HG03439 (cell line): ENCODE data around the gene RAPGEF2.

Experiments
- ATAC-seq: cut with Tn5 transposase; IDR thresholded peaks from one replicate; pipeline ENCODE4 v1.9.1; 2021; ENCODE audit warnings: mild to moderate bottlenecking, moderate library complexity; ENCODE audit not compliant: unreplicated experiment

Gene RAPGEF2

DNA sequence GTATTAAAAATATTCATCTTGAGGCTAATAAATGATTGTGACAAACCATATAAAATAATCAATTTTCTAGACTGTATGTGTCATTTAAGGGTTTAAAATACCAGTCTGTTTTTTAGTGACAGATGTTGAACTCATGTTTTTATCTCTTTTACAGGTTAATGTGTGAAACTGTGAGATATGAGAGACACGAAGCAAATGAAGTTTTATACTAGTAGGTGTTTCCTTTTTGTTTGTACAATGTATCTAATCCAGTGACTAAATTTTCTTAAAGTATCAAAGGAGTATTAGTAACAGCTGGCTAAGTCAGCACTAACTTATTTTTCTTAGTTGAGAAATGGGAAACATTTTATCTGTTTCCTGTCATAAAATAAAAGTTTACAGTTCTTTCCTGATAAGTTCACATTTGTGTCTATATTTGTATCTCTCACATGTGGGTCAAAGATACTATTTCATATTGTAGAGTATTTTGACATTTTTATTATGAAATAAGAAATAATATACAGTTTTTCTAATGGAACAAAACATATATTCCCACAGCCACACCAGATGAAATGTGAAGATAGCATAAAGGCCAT is 90.3 kb downstream of the RAPGEF2 start:
- ATAC-seq = no peak

DNA sequence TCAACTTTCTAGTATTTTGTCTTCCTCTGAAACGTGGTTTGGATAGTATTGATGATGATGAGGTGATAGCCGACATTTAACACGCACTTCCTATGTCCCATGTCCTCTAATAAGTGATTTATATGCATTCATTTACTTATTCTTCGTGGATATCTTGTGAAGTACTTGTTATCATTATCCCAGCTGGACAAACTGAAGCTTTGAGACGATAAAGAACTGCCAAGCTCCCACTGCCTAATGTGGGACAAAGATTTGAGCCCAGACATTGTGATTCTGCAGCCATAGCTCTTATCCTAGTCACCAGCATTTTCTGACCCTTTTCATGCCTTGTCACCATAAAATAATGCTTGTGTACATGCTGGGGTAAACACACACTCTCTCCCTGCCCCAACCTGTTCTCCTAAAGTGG is 92.5 kb downstream of the RAPGEF2 start:
- no peak for ATAC-seq

DNA sequence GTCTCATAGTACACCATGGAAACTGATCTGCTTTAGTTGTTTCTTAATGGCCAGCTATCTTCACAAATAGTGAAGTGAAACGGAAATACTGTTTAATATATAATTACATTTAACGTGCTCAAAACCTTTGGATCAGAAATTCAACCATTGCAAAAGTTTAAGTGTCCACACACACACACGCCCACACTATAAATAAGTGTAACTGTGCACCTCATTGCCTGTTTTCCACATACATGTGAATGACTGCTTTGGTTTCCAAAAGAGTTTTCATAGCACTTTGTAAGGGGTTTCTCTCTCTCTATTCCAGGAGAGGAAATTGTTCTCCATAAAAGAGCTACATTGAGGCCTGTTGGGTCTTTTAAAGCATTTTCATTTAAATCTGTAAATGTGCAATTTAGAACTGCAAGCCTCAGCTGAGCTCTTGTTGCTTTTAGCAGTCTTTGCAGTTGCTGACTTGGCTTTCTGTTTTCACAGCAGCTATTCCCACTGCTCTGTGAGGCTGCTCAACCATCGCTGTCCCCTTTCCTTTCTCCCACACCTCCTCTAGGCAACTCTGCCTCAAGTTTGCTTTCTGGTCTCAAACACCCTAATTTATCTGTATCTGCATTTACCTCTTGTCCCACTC is 94.5 kb downstream of the RAPGEF2 start:
- ATAC-seq = no peak

DNA sequence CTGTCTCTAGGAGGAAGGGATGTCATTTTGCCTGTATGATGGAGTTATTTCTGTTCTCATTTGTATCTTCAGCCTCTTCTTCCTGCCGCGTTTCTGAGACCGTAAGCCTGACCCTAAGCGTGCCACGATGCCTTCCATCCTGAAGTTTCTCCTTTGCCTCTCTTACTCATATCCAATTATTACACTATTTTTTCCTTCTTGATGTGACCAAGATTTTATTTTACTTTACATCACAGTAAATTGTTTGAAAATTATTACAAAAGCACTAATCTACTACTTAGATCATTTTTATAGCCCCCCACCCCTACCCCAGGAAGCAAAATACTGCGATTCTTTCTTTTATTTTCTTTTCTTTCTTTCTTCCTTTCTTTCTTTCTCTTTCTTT is 95.0 kb downstream of the RAPGEF2 start:
- ATAC-seq = no peak

DNA sequence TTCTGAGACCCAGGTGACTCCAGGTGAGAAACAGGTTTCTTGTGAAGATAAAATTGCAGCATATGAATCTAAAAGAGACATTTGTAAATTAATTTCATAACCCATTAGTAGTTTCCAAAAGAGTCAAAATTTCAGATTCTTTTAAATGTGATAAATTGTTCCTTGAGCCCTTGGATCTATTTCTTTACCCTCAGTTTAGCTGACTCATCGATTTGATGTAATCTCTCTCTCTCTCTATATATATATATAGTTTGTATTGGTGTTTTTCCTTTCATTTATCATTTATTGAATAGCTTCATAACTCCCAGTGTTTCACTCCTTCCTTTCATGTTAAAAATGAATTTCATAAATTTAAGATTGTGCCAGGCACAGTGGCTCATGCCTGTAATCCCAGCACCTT is 96.9 kb downstream of the RAPGEF2 start:
- no peak for ATAC-seq

DNA sequence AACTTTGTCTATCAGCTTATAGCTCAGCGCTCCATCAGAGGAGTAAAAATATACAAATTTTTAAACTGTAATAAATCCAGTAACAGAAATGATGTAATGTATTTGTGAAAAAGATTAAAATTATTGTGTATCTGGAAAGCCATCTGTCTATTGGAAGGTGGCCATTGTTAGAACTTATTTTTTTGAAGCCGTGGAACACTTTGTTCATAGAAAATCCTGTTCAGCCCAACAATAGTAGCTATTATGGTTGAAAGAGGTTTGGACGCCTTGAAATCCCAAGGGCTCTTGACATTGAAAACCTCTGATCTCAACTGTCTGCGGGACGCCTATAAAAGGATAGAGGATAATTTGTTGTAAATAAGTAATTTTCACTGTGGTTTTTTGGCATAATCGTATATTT is 98.3 kb downstream of the RAPGEF2 start:
- ATAC-seq = no peak

DNA sequence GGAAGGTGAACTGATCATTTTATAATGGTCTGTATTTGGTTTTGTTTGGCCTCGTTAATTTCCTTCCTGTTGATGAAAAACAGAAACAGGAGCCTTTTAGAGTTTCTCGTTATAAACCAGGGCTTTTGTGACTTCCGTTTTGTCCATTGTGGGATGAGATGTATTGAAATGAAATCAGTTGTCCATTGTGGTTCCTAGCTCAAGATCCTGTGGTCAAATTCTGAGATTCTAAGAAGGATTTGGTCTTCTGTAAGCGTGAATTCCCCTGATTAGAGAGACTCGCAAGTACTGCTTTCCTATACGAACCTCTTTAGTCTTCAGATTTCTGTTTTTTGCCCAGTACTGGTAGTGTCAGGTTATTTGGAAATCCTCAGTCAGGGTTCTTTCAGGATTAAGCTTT is 101.7 kb downstream of the RAPGEF2 start:
- no peak for ATAC-seq

DNA sequence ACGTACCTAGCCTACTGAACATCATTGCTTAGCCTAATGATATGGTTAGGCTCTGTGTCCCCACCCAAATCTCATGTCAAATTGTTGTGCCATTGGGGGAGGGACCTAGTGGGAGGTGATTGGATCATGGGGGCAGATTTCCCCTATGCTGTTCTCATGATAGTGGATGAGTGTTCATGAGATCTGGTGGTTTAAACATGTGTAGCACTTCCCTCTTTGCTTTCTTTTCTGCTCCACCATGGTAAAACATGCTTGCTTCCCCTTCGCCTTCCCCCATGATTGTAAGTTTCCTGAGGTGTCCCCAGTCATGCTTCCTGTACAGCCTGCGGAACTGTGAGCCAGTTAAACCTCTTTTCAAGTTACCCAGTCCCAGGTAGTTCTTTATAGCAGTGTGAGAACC is 102.6 kb downstream of the RAPGEF2 start:
- ATAC-seq = no peak

DNA sequence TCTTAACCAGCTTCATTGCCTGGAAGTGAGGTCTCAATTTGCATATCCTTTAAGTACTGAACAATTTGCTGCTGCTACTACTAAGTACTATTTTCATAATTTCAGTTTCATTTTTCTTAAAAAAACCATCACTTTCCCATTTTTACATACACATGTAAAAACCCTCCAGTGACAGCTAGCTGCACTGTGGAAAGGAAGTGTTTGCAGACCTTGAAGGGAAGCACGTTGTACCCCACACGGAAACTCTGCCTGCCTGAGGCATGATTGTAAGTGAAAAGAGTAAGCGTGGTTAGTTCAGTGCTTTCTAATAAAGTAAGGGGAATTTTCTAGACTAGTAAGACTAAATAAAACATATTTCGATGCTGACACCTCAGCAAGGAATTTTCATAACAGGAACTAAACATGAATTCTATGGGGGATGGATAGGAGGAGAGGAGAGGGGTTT is 103.6 kb downstream of the RAPGEF2 start:
- ATAC-seq = peak; percentile 88

DNA sequence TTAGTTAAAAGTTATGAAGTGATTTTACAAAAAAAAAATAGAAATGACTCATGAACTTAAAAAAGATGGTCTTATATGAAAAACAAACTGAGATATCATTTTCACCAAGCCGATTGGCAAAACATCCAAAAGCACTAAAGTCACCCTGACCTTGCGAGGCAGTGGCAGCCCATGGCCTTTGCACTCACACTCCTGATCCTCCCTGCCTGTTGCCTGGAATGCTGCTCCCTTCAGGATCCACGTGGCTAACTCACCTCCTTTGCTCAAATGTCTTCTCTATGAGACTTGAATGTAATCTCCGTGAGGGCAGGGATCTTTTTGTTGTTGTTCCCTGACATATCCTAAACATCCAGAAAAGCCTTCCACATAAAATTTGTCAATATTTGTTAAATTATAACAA is 106.4 kb downstream of the RAPGEF2 start:
- ATAC-seq = no peak

DNA sequence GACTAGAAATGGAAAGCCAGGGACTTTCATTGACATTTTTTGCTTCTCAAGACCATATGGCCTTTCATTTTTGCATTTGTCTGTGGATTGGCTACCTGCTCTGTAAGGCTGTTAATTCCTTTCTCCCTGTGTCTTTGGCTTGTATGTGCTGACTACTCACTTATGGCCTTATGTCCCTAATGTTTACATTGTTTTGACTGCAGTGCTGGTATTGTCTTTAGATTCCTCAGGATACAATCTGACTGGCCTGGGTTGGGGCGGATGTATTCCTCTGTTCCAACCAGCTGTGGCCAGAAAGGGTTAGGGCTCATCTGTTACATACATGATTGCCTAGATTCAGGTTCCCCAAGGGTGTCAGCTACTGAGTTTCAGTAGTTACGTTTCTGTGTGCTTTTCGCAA is 108.1 kb downstream of the RAPGEF2 start:
- no peak for ATAC-seq

DNA sequence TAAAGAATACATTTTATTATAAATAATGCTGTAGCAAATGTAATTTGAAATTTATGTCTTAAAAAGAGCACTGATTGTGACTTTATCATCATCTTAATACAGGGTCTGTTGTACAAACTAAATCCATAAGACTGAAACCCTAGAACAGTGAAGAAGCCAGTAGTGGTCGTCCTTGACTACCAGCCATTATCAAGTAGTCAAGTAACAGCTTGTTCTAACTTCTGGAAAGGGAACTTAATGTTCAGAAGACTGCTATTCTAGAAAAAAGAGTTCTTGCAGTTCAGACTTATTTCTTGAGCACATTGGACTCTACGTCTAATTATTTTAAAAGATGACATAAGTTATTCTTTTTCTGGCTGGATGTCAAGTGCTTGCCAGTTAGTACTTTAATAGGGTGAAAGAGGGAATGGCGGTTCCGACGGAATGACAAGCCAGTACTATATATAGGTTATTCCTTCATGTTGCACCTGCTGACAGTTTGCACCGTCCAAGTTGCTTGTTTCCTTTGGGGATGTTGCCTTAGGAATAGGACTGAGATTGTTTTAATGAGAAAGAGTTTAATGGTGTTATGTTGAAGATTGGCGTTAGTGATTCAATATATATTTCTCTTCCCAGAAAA is 109.9 kb downstream of the RAPGEF2 start:
- ATAC-seq = no peak

DNA sequence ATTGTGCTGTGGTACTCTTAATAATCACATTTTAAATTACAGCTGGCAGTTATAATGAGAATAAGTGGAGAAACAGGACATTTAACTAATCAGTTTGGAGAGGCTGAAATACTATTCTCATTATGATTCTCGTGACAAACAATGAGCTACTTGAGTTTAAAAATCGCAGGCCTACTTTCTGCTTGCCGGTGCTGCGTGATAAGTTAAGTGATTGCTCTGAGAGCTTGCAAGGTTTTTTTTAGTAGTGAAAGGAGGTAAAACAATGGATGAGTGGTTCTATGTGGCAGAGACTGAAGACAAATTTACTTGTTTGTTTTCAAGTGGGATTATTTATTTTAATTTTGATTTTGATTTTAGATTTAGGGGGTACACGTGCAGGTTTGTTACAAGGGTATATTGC is 114.0 kb downstream of the RAPGEF2 start:
- ATAC-seq = no peak

DNA sequence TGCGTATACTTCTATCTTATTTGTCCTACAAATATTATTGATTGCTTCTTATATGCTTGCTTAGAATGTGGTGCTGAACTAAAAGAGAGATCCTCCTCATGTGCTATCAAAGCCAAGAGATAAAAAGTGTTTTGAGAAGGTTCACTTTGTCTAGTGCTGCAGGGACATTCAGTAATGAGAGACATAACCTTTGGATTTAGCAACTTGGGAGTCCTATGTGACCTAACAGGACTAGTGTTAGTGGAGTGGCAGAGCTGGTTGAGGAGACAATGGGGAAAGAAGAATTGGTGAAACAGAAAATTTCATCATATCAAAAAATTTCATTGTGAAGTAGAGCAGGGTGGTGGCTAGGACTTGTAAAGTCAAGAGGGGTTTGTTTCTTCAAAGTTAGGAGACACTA is 117.0 kb downstream of the RAPGEF2 start:
- ATAC-seq = no peak

DNA sequence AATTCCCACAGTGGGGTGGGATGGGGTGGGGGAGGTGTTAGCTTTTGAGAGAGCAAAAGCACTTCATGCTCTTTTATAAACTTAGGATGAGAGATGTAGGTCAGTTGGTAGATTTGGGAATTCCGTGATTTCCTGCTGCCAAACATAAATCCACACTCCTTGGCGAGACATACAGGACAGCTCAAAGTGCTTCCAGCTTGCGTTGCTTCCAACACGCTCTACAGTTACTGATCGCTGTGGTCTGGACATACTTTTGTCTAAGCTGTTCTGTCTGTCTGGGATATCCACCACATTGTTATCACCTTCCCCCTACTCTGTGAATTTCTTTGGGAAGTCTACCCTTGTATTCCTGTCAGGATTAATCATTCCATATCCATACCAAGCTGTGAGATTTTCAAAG is 117.5 kb downstream of the RAPGEF2 start:
- ATAC-seq = no peak

DNA sequence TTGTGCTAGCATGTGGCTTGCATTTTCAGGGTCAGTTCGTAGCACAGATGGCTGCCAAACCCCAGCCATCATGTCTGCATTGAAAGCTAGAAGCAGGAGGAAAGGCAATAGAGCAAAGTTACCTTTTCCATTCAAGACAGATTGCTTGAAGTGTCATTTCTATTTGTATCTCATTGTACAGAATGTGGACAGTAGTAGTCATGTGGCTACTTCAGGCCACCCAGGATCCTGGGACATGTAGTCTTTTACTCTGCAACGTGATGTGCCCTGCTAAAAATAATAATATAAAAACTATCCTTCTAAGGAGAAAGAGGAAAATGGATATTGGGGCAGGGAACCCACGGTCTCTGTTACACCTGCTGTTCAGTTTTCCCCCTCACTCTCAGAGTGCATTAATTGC is 118.4 kb downstream of the RAPGEF2 start:
- no peak for ATAC-seq

DNA sequence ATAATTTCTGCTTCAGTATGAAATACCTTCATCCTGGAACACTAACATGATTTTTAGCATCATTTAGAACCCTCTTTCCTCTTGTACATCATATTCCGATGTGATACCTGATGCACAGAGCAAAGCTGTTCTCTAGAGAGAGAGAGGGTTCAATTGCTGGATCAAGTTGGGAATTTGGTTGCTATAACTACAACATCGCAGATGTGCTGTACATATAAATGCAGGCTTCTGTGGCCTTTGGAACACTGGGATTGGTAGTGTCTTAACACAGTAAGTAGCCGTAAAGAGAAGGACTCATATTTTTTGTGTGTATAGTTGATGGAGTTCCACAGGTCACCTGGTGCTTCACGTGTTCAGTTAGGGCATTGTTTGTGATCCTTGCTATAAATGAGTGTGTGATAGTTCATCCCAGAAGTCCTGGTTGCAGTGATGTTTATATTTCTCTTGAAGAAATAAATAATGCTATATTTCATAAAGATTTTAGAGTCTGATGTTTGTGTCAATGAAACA is 119.2 kb downstream of the RAPGEF2 start:
- no peak for ATAC-seq

DNA sequence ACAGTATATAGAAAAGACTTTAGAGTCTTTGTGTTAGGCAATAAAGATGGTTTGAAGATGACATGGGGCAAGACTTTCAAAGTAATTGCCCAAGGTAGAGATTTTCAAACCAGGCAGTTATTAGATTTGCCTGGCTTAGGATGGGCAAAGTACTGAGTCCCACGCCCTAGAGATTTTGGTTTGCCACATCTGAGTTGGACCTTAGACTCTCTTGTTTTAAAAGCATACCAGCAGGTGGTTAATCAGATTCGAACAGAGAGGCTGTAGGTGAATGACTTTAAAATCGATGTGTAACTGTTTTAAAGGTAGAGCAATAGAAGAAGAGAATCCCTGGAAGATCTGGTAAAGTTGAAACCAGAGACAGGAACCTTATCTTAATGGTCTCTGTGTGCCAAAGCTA is 121.5 kb downstream of the RAPGEF2 start:
- ATAC-seq = no peak

DNA sequence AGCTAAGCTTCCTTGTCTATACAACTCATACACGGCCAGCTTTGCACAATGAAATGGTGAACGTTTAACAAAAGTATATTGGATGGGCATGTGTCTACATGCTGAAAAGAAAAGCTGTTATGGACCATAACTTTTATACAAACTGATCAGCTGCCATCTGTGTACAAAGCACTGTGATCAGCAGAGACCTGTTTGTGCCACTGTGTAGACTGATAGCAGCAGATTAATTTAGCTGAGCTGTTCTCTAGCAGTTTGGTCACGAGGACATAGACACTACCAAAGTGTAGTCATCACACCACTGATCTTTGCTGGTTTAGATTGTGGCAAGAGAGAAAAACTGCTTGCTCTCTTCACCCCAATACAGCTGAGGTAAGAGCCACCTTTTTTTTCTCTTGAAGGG is 124.5 kb downstream of the RAPGEF2 start:
- no peak for ATAC-seq

DNA sequence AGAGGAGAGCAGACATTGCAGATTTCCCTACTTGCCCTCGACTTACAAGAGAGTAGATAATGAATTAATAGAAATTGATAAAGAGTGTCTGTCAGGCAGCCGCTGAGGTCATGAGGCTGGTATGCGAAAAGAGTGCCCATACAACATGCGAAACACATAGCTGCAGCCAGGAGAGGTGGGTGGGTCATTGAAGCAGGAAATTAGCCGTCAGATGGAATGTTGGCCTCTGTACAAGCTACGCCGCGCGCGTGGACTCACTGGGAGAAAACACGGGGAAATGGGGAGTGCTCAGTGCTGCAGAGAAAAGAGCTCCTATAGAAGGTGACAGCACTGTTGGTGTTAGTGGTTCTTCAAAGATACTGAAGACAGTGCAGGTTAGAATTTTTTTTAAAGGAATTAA is 125.1 kb downstream of the RAPGEF2 start:
- no peak for ATAC-seq

DNA sequence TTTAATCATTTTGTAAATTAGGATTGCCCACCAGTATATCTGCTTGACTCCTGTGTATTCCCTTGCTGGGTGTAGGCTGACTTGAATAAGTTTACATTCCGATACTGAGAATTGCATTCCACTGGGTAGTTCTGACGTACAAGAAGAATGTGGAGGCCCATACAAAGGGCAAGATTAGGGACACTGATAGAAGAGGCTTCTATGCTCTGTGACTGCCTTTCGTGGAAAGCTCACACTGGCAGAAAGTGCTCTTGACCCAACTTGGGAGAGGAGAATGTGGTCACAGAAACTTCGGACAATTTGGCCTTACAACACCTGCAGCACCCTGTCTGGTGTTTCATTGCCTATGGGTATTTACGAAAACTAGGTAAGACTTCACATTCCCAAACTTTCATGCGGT is 126.3 kb downstream of the RAPGEF2 start:
- no peak for ATAC-seq

DNA sequence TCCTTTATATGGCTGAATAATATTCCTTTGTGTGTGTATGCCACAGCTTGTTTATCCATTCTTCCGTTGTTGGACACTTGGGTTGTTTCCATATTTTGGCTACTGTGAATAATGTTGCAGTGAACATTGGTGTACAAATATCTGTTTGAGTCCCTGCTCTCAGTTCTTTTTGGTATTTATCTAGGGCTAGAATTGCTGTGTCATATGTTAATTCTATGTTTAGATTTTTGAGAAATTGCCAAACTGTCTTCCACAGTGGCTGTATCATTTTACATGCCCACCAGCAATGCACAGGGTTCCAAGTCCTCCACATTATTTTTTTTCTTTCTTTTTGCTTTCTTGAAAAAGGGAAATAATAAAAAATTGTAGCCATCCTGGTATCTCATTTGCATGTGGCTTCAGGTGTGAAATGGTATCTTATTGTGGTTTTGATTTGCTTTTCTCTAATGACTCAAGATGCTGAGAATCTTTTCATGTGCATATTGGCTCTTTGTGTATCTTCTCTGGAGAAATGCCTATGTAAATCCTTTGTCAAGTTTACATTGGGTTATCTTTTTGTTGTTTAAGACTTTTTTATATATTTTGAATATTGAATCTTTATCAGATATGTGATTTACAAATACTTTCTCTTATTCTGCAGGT is 129.7 kb downstream of the RAPGEF2 start:
- no peak for ATAC-seq
